GM12873 (cell line): ENCODE results near the gene PRKACB.

Source experiments
- CTCF ChIP-seq: IDR thresholded peaks from 2 replicates; pipeline ENCODE4 v1.5.1; 2012; ENCODE audit warnings: low read depth, mild to moderate bottlenecking, moderate library complexity, low read length, control low read depth; ENCODE audit not compliant: insufficient read depth; ENCODE audit errors: missing control alignments

The PRKACB gene

GRCh38 chr1:84110629-84111028 is 33.4 kb upstream of the PRKACB start:
- TF ChIP-seq CTCF = no peak

DNA sequence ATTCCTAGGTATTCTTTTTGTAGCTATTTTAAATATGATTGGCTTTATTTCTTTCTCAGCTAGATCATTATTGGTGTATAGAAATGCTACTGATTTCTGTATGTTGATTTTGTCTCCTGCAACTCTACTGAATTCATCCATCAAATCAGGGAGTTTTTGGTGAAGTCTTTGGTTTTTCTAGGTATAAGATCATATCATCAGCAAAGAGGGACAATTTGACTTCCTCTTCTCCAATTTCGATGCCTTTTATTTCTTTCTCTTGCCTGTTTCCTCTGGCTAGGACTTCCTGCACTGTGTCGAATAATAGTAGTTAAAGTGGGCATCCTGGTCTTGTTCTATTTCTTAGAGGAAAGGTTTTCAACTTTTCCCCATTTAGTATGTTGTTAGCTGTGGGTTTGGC is 27.5 kb upstream of the PRKACB start:
- no peak for TF ChIP-seq CTCF

GRCh38 chr1:84117868-84118267 is 26.2 kb upstream of the PRKACB start:
- TF ChIP-seq CTCF = no peak

DNA sequence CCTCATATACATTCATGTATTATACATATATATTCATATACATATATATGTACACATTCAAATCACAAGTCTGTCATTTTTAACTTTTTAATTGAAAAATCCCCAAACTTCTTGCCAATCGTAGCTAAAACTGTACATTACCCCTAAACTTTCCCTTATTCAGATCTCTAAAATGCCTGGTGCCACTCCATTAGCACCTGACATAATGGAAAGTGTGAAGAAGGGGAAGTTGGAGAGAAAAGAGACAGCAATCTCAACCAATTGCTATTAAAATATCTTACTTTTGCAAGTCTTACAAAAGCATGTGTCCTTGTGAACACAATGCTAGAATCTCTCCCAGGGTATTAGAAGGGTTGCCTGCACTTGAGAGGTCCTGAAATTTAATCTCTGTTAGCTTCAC is 22.7 kb upstream of the PRKACB start:
- no peak for TF ChIP-seq CTCF

DNA sequence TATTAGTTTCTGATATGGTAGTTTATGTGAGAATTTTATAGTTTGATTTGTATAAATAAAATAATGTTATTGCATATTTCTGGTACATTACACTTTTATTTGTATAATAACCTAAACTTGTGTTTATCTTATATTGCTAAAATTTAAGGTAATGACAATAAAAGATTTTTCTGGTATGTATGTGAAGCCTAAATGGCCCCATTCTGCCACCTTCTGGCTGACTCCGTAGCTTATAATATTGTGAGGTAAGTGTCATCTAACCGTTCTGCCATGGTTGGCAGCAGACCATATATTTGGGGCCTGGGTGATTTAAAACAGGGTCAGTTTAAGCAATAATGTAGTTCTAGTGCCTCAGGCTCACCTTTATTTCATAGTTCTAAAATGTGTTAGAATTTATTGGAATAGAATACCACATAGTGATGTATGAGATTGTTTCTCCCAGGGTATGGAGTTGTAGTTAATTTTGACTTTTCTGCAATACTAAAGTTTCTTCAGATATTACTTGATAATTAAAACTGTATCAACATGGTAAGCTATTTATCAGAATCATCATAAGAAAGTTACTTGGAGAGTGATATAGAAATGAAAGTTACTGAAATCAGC is 21.2 kb upstream of the PRKACB start:
- peak; percentile 56 for TF ChIP-seq CTCF

DNA sequence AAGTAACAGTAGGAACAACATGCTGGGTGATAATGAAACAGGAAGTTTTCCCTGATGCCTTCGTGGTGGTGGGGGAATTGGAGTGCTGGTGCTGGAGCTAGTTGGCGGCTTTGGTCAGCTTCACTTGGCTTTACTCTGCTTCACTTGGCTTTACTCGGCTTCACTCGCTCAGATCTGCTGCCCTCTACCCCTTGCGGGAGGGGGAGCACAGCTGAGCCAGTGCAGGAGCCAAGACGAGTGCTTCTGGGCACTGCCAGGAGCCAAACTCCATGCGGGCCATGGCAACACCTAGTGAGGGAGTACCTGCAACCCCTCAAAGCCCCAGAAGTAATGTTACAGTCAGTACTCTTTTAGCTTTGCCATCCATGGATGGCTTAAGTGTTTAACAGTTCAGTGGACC is 10.6 kb upstream of the PRKACB start:
- no peak for TF ChIP-seq CTCF

- no peak for TF ChIP-seq CTCF
These were observed 8.7 kb upstream of the PRKACB start for GRCh38 chr1:84135341-84135740.
